ENCODE measurements around the gene SLC39A11.

DNA sequence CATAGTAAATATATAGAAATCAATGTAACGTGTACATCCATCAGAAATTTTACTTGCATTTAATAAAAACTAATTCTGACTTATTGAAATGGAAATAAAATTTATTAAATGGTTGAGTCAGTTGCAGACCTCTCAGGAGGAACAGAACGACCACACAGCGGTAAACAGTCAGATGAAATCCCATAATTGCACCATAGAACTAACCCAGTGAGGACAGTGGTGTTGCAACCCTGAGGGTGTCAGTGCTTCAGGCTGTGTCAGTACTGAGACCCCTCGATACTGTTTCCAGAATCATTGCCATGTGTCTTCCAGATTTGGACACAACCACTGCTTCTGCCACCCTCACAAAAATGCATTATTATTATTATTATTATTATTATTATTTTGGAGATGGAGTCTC, 43.3 kb upstream of the SLC39A11 start:
- TF ChIP-seq, protein P1, sequence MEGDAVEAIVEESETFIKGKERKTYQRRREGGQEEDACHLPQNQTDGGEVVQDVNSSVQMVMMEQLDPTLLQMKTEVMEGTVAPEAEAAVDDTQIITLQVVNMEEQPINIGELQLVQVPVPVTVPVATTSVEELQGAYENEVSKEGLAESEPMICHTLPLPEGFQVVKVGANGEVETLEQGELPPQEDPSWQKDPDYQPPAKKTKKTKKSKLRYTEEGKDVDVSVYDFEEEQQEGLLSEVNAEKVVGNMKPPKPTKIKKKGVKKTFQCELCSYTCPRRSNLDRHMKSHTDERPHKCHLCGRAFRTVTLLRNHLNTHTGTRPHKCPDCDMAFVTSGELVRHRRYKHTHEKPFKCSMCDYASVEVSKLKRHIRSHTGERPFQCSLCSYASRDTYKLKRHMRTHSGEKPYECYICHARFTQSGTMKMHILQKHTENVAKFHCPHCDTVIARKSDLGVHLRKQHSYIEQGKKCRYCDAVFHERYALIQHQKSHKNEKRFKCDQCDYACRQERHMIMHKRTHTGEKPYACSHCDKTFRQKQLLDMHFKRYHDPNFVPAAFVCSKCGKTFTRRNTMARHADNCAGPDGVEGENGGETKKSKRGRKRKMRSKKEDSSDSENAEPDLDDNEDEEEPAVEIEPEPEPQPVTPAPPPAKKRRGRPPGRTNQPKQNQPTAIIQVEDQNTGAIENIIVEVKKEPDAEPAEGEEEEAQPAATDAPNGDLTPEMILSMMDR (IDR thresholded peaks at IDR 0.05; ENCODE audit: low read length): no peak
- TF ChIP-seq EZH2phosphoT487 (IDR thresholded peaks at IDR 0.05; ENCODE audit: low read length): no peak

All from MM.1S (cell line).